ENCODE results near the gene KCNQ2. TPM values are rescaled to one million over a fixed set of nuclear protein-coding genes. Genes with fewer than 3 reads are reported as not detected.

KCNQ2 gene
- total RNA-seq, 2 experiments from 2014 or later = not detected

GRCh38 chr20:63473555-63474449 is 1.3 kb upstream of the KCNQ2 start:
- H3K4me1 Mint-ChIP-seq (ENCODE audit: low read depth) = peaks cover 8% of the 10 kb centered on the region
- TF ChIP-seq CTCF (IDR thresholded peaks at IDR 0.05) = no peak
- no peaks in the 10 kb centered on the region for H3K36me3 Mint-ChIP-seq (ENCODE audit: low read depth)
- H3K9me3 Mint-ChIP-seq = no peaks in the 10 kb centered on the region
- no peak overlapping the region for H3K4me3 Mint-ChIP-seq
- peak; percentile 62 for ATAC-seq
- peaks cover 46% of the 10 kb centered on the region for H3K27me3 Mint-ChIP-seq
- CTCF ChIA-PET = interaction anchor here (1.3 to 1.4 kb wide), 2 partner anchors 23 to 32 kb away, joined by 3 to 6 read pairs; no protein-coding TSS in a partner anchor
- H3K27ac Mint-ChIP-seq = no peak overlapping the region
- intact Hi-C loops (cut with micrococcal nuclease) = no loop called here
- peak; percentile 48 for DNase-seq
- POLR2A ChIA-PET = no interaction called here

GRCh38 chr20:63472862-63473390 is 471 bp upstream of the KCNQ2 start:
- DNase-seq = no peak
- CTCF ChIA-PET = no interaction called here
- intact Hi-C loops (cut with micrococcal nuclease) = no loop called here
- Mint-ChIP-seq H3K27ac (no peak overlapping the region), H3K9me3 (no peaks in the 10 kb centered on the region), H3K4me1 (ENCODE audit: low read depth) (peaks cover 8% of the 10 kb centered on the region), H3K27me3 (peaks cover 39% of the 10 kb centered on the region), H3K36me3 (ENCODE audit: low read depth) (no peaks in the 10 kb centered on the region), H3K4me3 (no peak overlapping the region)
- ATAC-seq = no peak
- POLR2A ChIA-PET = interaction anchor here (1.2 kb wide), 1 partner anchor 28 kb away, joined by 3 read pairs; no protein-coding TSS in a partner anchor
- no peak for TF ChIP-seq CTCF (IDR thresholded peaks at IDR 0.05)

DNA sequence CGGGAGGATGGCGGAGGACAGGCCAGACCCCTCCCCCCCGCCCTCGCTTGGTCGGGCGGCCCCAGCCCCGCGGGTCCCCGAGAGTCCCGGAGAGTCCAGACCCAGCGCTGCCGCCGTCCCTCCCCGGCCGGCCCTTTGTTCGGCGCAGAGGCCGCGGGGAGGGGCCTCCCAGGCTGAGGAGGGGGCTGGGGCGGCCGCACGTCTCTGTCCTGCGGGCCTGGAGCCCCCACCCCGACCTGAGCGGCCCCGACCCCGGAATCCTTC is 806 bp downstream of the KCNQ2 start:
- intact Hi-C loops (cut with micrococcal nuclease) = no loop called here
- Mint-ChIP-seq H3K9me3 (no peaks in the 10 kb centered on the region), H3K4me3 (no peak overlapping the region), H3K36me3 (ENCODE audit: low read depth) (no peaks in the 10 kb centered on the region), H3K27ac (no peak overlapping the region), H3K4me1 (ENCODE audit: low read depth) (peaks cover 8% of the 10 kb centered on the region), H3K27me3 (peaks cover 29% of the 10 kb centered on the region)
- ChIA-PET CTCF (no interaction called here), POLR2A (interaction anchor here (1.2 kb wide), 1 partner anchor 26 kb away, joined by 3 read pairs; no protein-coding TSS in a partner anchor)
- ATAC-seq (no peak), DNase-seq (no peak)
- no peak for TF ChIP-seq CTCF (IDR thresholded peaks at IDR 0.05)

GRCh38 chr20:63471002-63471716 is 1.3 kb downstream of the KCNQ2 start:
- Mint-ChIP-seq H3K36me3 (ENCODE audit: low read depth) (no peaks in the 10 kb centered on the region), H3K4me3 (no peak overlapping the region), H3K27me3 (peaks cover 29% of the 10 kb centered on the region), H3K4me1 (ENCODE audit: low read depth) (peaks cover 8% of the 10 kb centered on the region), H3K9me3 (no peaks in the 10 kb centered on the region), H3K27ac (no peak overlapping the region)
- TF ChIP-seq CTCF (IDR thresholded peaks at IDR 0.05) = no peak
- intact Hi-C loops (cut with micrococcal nuclease) = no loop called here
- CTCF ChIA-PET = no interaction called here
- POLR2A ChIA-PET = no interaction called here
- DNase-seq (no peak), ATAC-seq (no peak)

GRCh38 chr20:63470410-63470809 is 2.0 kb downstream of the KCNQ2 start:
- H3K27me3 Mint-ChIP-seq = peaks cover 29% of the 10 kb centered on the region
- CTCF ChIA-PET = no interaction called here
- ATAC-seq = no peak

More at GRCh38 chr20:63470410-63470809, 2.0 kb downstream of the KCNQ2 start:
- no peak for TF ChIP-seq CTCF (IDR thresholded peaks at IDR 0.05)
- POLR2A ChIA-PET = no interaction called here
- Mint-ChIP-seq H3K4me1 (ENCODE audit: low read depth) (peaks cover 8% of the 10 kb centered on the region), H3K27ac (no peak overlapping the region), H3K9me3 (no peaks in the 10 kb centered on the region), H3K36me3 (ENCODE audit: low read depth) (no peaks in the 10 kb centered on the region), H3K4me3 (no peak overlapping the region)
- intact Hi-C loops (cut with micrococcal nuclease) = no loop called here
- no peak for DNase-seq

Data from activated CD8-positive, alpha-beta T cell treated with anti-CD3 and anti-CD28 coated beads for 36 hours (primary cell).